HEK293 (cell line): ENCODE results near the gene ARID3A.

Experiments used
- BCL11A ChIP-seq: fragments of 450-650 bp; formaldehyde crosslinking; IDR thresholded peaks from 2 replicates; pipeline ENCODE4 v1.5.1; 2016; ENCODE audit warnings: low read depth, missing biosample characterization, missing genetic modification characterization
- CTCF ChIP-seq: fragments of 450-650 bp; formaldehyde crosslinking; IDR thresholded peaks from 2 replicates; pipeline ENCODE4 v1.5.1; 2016; ENCODE audit warnings: missing biosample characterization, missing genetic modification characterization
- HOXC10 ChIP-seq: sonication (generic); formaldehyde crosslinking; IDR thresholded peaks from 2 replicates; pipeline ENCODE4 v1.8.1; 2023; ENCODE audit warnings: mild to moderate bottlenecking, missing genetic modification reagents
- KLF16 ChIP-seq: fragments of 450-650 bp; formaldehyde crosslinking; IDR thresholded peaks from 2 replicates; pipeline ENCODE4 v1.5.1; 2017; ENCODE audit warnings: missing biosample characterization, missing genetic modification characterization
- KLF7 ChIP-seq: fragments of 450-650 bp; formaldehyde crosslinking; IDR thresholded peaks from 2 replicates; pipeline ENCODE4 v1.5.1; 2016; ENCODE audit warnings: missing biosample characterization, missing genetic modification characterization, borderline replicate concordance
- PRDM10 ChIP-seq: fragments of 450-650 bp; formaldehyde crosslinking; IDR thresholded peaks from 2 replicates; pipeline ENCODE4 v1.5.1; 2016; ENCODE audit warnings: missing biosample characterization, missing genetic modification characterization
- REPIN1 ChIP-seq: fragments of 450-650 bp; formaldehyde crosslinking; IDR thresholded peaks from 2 replicates; pipeline ENCODE4 v1.5.1; 2017; ENCODE audit warnings: missing biosample characterization, missing genetic modification characterization, low read depth
- SALL2 ChIP-seq: fragments of 450-650 bp; formaldehyde crosslinking; IDR thresholded peaks from 2 replicates; pipeline ENCODE4 v1.5.0; 2017; ENCODE audit warnings: missing biosample characterization, mild to moderate bottlenecking, missing genetic modification characterization, borderline replicate concordance
- YY2 ChIP-seq: fragments of 450-650 bp; formaldehyde crosslinking; IDR thresholded peaks from 2 replicates; pipeline ENCODE4 v1.5.1; 2016; ENCODE audit warnings: missing biosample characterization, missing genetic modification characterization
- ZNF157 ChIP-seq: fragments of 450-650 bp; formaldehyde crosslinking; IDR thresholded peaks from 2 replicates; pipeline ENCODE4 v1.5.1; 2016; ENCODE audit warnings: missing biosample characterization, missing genetic modification characterization
- ZNF202 ChIP-seq: fragments of 450-650 bp; formaldehyde crosslinking; IDR thresholded peaks from 2 replicates; pipeline ENCODE4 v1.5.1; 2016; ENCODE audit warnings: missing biosample characterization, missing genetic modification characterization, borderline replicate concordance
- ZNF214 ChIP-seq: fragments of 450-650 bp; formaldehyde crosslinking; IDR thresholded peaks from 2 replicates; pipeline ENCODE4 v1.5.1; 2017; ENCODE audit warnings: missing biosample characterization, mild to moderate bottlenecking, missing genetic modification characterization, borderline replicate concordance
- ZNF280D ChIP-seq: fragments of 450-650 bp; formaldehyde crosslinking; IDR thresholded peaks from 2 replicates; pipeline ENCODE4 v1.5.1; 2016; ENCODE audit warnings: missing biosample characterization, missing genetic modification characterization
- ZNF416 ChIP-seq: fragments of 450-650 bp; formaldehyde crosslinking; IDR thresholded peaks from 2 replicates; pipeline ENCODE4 v1.5.1; 2016; ENCODE audit warnings: missing biosample characterization, missing genetic modification characterization
- ZNF449 ChIP-seq: fragments of 450-650 bp; formaldehyde crosslinking; IDR thresholded peaks from 2 replicates; pipeline ENCODE4 v1.5.1; 2017; ENCODE audit warnings: missing biosample characterization, mild to moderate bottlenecking, missing genetic modification characterization, moderate library complexity
- ZNF488 ChIP-seq: fragments of 450-650 bp; formaldehyde crosslinking; IDR thresholded peaks from 2 replicates; pipeline ENCODE4 v1.5.1; 2016; ENCODE audit warnings: missing biosample characterization, missing genetic modification characterization
- ZNF514 ChIP-seq: fragments of 450-650 bp; formaldehyde crosslinking; IDR thresholded peaks from 2 replicates; pipeline ENCODE4 v1.5.1; 2016; ENCODE audit warnings: missing biosample characterization, missing genetic modification characterization
- ZNF529 ChIP-seq: fragments of 450-650 bp; formaldehyde crosslinking; IDR thresholded peaks from 2 replicates; pipeline ENCODE4 v1.5.1; 2017; ENCODE audit warnings: missing genetic modification characterization, missing biosample characterization; ENCODE audit not compliant: insufficient replicate concordance
- ZNF530 ChIP-seq: fragments of 450-650 bp; formaldehyde crosslinking; IDR thresholded peaks from 2 replicates; pipeline ENCODE4 v1.5.1; 2016; ENCODE audit warnings: low read depth, missing biosample characterization, missing genetic modification characterization
- ZNF596 ChIP-seq: fragments of 450-650 bp; IDR thresholded peaks from 2 replicates; pipeline ENCODE4 v1.5.0; 2018; ENCODE audit warnings: missing biosample characterization, mild to moderate bottlenecking, missing genetic modification characterization, moderate library complexity
- ZNF660 ChIP-seq: fragments of 450-650 bp; IDR thresholded peaks from 2 replicates; pipeline ENCODE4 v1.5.1; 2018; ENCODE audit warnings: missing biosample characterization, mild to moderate bottlenecking, missing genetic modification characterization
- ZSCAN18 ChIP-seq: fragments of 450-650 bp; formaldehyde crosslinking; IDR thresholded peaks from 2 replicates; pipeline ENCODE4 v1.5.1; 2016; ENCODE audit warnings: missing biosample characterization, missing genetic modification characterization
- ZSCAN30 ChIP-seq: fragments of 450-650 bp; IDR thresholded peaks from 2 replicates; pipeline ENCODE4 v1.5.1; 2018; ENCODE audit warnings: missing biosample characterization, mild to moderate bottlenecking, missing genetic modification characterization, moderate library complexity
- ZSCAN4 ChIP-seq: fragments of 450-650 bp; formaldehyde crosslinking; IDR thresholded peaks from 2 replicates; pipeline ENCODE4 v1.5.1; 2017; ENCODE audit warnings: missing biosample characterization, missing genetic modification characterization
- ZSCAN5A ChIP-seq: fragments of 450-650 bp; formaldehyde crosslinking; IDR thresholded peaks from 2 replicates; pipeline ENCODE4 v1.5.1; 2016; ENCODE audit warnings: missing biosample characterization, missing genetic modification characterization

The ARID3A gene

GRCh38 chr19:1000095-1000494 lies 74.3 kb downstream of the ARID3A start, which contains the start of gene GRIN3B (continued):
- TF ChIP-seq CTCF (tag by site-specific recombination), result peak; percentile 86
- TF ChIP-seq KLF16 (tag by site-specific recombination), result peak; percentile 47; the same call in 1 of the 2 replicates
- peak; percentile 92 for TF ChIP-seq PRDM10 (tag by site-specific recombination)
- TF ChIP-seq ZNF202 (tag by site-specific recombination), result no peak
- peak; percentile 77 for TF ChIP-seq ZNF660 (tag by site-specific recombination)
- TF ChIP-seq ZNF529, result no peak
- TF ChIP-seq ZNF488 (tag by site-specific recombination), result no peak
- 0 out of 2 replicates have a peak, but pooled peaks have one; percentile 26 for TF ChIP-seq YY2 (tag by site-specific recombination)
- TF ChIP-seq ZSCAN30, result peak; percentile 89
- no peak for TF ChIP-seq ZNF514
- TF ChIP-seq ZNF596 (tag by site-specific recombination), result no peak
- no peak for TF ChIP-seq ZSCAN4 (tag by site-specific recombination)
- peak; percentile 39; the same call in 1 of the 2 replicates for TF ChIP-seq ZNF449
- no peak for TF ChIP-seq ZNF280D (tag by site-specific recombination)
- no peak for TF ChIP-seq SALL2 (tag by site-specific recombination)
- peak; percentile 75; the same call in 1 of the 2 replicates for TF ChIP-seq KLF7 (tag by site-specific recombination)
- no peak for TF ChIP-seq HOXC10
- TF ChIP-seq ZNF416, result no peak
- no peak for TF ChIP-seq REPIN1 (tag by site-specific recombination)
- TF ChIP-seq ZNF530, result no peak
- no peak for TF ChIP-seq ZSCAN18 (tag by site-specific recombination)
- TF ChIP-seq ZNF214, result no peak
- peak; percentile 85 for TF ChIP-seq BCL11A (tag by site-specific recombination)
- TF ChIP-seq ZSCAN5A, result no peak
- TF ChIP-seq ZNF157 (tag by site-specific recombination), result no peak
